GM06990 (cell line): ENCODE data around the gene ABI3BP.

Source experiments
- DNase-seq: peaks from one replicate; pipeline ENCODE4 v3.0.0-alpha.2; 2011; ENCODE audit not compliant: insufficient read length; ENCODE audit errors: extremely low read depth
- H3K27me3 ChIP-seq: replicated peaks from 2 replicates; pipeline ENCODE4 v1.6.0; 2011; ENCODE audit warnings: low read length; ENCODE audit not compliant: control insufficient read depth, insufficient read depth
- H3K36me3 ChIP-seq: 2 replicates; pipeline ENCODE4 v1.5.1; 2011; ENCODE audit warnings: low read length; ENCODE audit not compliant: control insufficient read depth, insufficient read depth
- H3K4me3 ChIP-seq: replicated peaks from 2 replicates; pipeline ENCODE4 v1.5.1; 2011; ENCODE audit warnings: low read depth, mild to moderate bottlenecking, control low read depth, low read length
- CTCF ChIP-seq: IDR thresholded peaks from 2 replicates; pipeline ENCODE4 v1.5.1; 2011; ENCODE audit warnings: low read length, control low read depth, mild to moderate bottlenecking, inconsistent platforms; ENCODE audit not compliant: insufficient read depth, poor library complexity, severe bottlenecking

The ABI3BP gene

DNA sequence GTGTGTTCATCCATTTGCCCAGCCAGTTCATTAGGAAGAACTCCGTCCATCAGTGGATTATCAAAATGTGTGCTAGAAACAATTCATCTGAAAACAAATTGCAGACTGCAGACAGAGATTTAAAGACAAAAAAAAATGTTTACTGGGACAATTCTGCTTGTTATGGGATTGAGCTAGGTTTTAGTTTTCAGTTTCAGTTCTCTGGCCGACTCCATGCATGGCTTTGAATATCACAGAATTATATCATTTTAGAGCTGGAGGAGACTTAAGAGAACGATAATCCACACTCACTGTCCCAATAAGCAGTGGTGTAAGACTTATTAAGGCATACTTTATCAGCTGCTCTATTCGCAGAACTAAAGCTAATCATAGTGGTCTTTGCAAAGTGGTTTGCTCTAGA lies 232.8 kb downstream of the ABI3BP start:
- Histone ChIP-seq H3K4me3 (no peak overlapping the region), H3K36me3 (no peaks in the 10 kb centered on the region)
- no peak for TF ChIP-seq CTCF

GRCh38 chr3:100759950-100760349 lies 233.3 kb downstream of the ABI3BP start:
- no peak for TF ChIP-seq CTCF
- Histone ChIP-seq H3K27me3 (no peaks in the 10 kb centered on the region), H3K36me3 (no peaks in the 10 kb centered on the region), H3K4me3 (no peak overlapping the region)
- no peak for DNase-seq

More for the DNA sequence above, 232.8 kb downstream of the ABI3BP start:
- DNase-seq, result no peak
- no peaks in the 10 kb centered on the region for H3K27me3 ChIP-seq

DNA sequence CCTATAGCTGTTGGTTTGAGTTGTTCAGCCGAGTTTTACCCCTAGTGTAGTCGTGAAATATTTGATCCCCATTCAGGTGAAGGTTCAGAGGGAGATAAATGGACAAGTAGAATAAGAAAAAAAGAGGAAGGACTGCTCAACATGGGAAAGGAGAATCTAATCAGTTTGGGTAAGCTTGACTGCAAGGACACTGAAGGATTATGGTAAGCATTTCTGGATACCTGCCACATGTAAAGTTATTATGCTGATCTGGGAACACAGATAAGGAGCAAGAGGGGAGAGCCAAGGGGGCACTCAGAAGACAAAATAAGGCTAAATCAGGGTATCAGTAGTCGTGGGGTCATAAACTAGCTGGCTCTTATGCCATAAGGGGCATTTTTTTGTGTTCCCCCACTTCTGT lies 234.1 kb downstream of the ABI3BP start:
- no peak for TF ChIP-seq CTCF
- H3K27me3 ChIP-seq, result no peaks in the 10 kb centered on the region
- H3K36me3 ChIP-seq, result no peaks in the 10 kb centered on the region
- no peak for DNase-seq
- no peak overlapping the region for H3K4me3 ChIP-seq

DNA sequence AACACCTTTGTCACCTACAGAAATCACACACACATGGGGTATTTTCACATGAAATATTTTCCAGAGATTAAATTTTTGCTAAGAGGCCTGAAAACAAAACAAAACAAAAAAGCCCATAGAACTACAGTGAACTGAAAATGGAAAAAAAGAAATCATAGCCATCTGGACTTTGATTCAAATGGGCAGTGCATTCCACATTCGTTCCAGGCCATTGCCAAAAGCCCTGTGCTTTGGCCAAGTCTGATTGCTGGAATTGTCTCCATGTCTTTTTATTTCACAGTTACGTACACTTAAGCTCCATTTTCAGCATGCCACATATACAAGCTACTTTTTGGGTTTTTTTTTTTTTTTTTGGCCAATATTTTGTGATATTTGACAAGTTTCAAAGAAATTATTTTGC lies 236.8 kb downstream of the ABI3BP start:
- Histone ChIP-seq H3K36me3 (peaks cover 2% of the 10 kb centered on the region; the same call in 1 of the 2 replicates), H3K4me3 (no peak overlapping the region), H3K27me3 (no peaks in the 10 kb centered on the region)
- DNase-seq, result no peak
- no peak for TF ChIP-seq CTCF

- DNase-seq, result no peak
- TF ChIP-seq CTCF, result no peak
- H3K36me3 ChIP-seq, result peaks cover 2% of the 10 kb centered on the region; the same call in 1 of the 2 replicates
- H3K27me3 ChIP-seq, result no peaks in the 10 kb centered on the region
- no peak overlapping the region for H3K4me3 ChIP-seq
Measured at GRCh38 chr3:100754563-100755334, 238.5 kb downstream of the ABI3BP start.
